Mucosa of descending colon (tissue), 3 donors: ENCODE data around the gene LRRK1. TPM values are rescaled to one million over a fixed set of nuclear protein-coding genes. Genes with fewer than 3 reads are reported as not detected.

Source experiments
- ATAC-seq: fragments of 200-7000 bp; cut with Tn5 transposase; one replicate; pipeline ENCODE4 v1.9.1; 2020; ENCODE audit warnings: mild to moderate bottlenecking, moderate library complexity
- DNase-seq, 3 donors: peaks; one replicate each; pipeline ENCODE4 v3.0.0-alpha.2; 2020
- H3K36me3 ChIP-seq: fragments of 200-600 bp; one replicate; pipeline ENCODE4 v1.8.0; 2021; ENCODE audit warnings: low read depth, mild to moderate bottlenecking
- H3K4me1 ChIP-seq: fragments of 200-600 bp; one replicate; pipeline ENCODE4 v1.8.0; 2021; ENCODE audit warnings: low read depth, mild to moderate bottlenecking
- H3K4me3 ChIP-seq: fragments of 200-600 bp; one replicate; pipeline ENCODE4 v1.8.0; 2021; ENCODE audit warnings: mild to moderate bottlenecking
- H3K9me3 ChIP-seq: fragments of 200-600 bp; one replicate; pipeline ENCODE4 v1.8.0; 2021; ENCODE audit warnings: mild to moderate bottlenecking
- intact Hi-C, 2 donors: fragments of 100-400 bp; cut with DNase I in 1 of 2; cut with micrococcal nuclease in 1 of 2; formaldehyde crosslinking; loops; one replicate each; pipeline versions ENCODE4 v1.11.0 to v1.11.1; 2022; cut with DNase I, micrococcal nuclease
- total RNA-seq, 3 donors: library from RNA; stranded (reverse); fragmentation: NEBNext Ultra II Directional in 2 of 3; extraction: Animal tissue kit (Norgen Biotek cat#: 25700) in 2 of 3; gene quantifications; one replicate each; pipeline versions ENCODE4 v1.2.1 to v1.2.4, GENCODE V29; 2021 to 2023
- TF ChIP-seq, protein P1 (sequence below): fragments of 200-600 bp; IDR thresholded peaks from one replicate; pipeline ENCODE4 v1.8.0; 2022; ENCODE audit warnings: antibody characterized with exemption, mild to moderate bottlenecking
- donor health status: DM: no; HTN: no; CAD: no; lungs with moderate emphysema.
- donor health status: DM: no; HTN: no; CAD: no.
- donor health status: DM: no; HTN: yes; CAD: no.

The LRRK1 gene
- total RNA-seq, 3 donors from 2014 or later: 43.7 to 60.1 (median 50.6) TPM

GRCh38 chr15:101038327-101039003 lies 119.3 kb downstream of the LRRK1 start:
- no peak for DNase-seq
- no peak for ATAC-seq

GRCh38 chr15:101039461-101039860 lies 120.3 kb downstream of the LRRK1 start:
- ATAC-seq (no peak), DNase-seq (no peak)
- TF ChIP-seq, protein P1, sequence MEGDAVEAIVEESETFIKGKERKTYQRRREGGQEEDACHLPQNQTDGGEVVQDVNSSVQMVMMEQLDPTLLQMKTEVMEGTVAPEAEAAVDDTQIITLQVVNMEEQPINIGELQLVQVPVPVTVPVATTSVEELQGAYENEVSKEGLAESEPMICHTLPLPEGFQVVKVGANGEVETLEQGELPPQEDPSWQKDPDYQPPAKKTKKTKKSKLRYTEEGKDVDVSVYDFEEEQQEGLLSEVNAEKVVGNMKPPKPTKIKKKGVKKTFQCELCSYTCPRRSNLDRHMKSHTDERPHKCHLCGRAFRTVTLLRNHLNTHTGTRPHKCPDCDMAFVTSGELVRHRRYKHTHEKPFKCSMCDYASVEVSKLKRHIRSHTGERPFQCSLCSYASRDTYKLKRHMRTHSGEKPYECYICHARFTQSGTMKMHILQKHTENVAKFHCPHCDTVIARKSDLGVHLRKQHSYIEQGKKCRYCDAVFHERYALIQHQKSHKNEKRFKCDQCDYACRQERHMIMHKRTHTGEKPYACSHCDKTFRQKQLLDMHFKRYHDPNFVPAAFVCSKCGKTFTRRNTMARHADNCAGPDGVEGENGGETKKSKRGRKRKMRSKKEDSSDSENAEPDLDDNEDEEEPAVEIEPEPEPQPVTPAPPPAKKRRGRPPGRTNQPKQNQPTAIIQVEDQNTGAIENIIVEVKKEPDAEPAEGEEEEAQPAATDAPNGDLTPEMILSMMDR: no peak
- intact Hi-C loops: no loop called here
- Histone ChIP-seq H3K4me1 (no peaks in the 10 kb centered on the region), H3K4me3 (no peak overlapping the region), H3K9me3 (no peaks in the 10 kb centered on the region), H3K36me3 (no peaks in the 10 kb centered on the region)

More at GRCh38 chr15:101038327-101039003, 119.3 kb downstream of the LRRK1 start:
- Histone ChIP-seq H3K9me3 (no peaks in the 10 kb centered on the region), H3K36me3 (no peaks in the 10 kb centered on the region), H3K4me3 (no peak overlapping the region), H3K4me1 (no peaks in the 10 kb centered on the region)
- intact Hi-C loops: no loop called here
- TF ChIP-seq, protein P1: no peak

GRCh38 chr15:101042320-101042719 lies 123.2 kb downstream of the LRRK1 start:
- Histone ChIP-seq H3K4me3 (no peak overlapping the region), H3K36me3 (no peaks in the 10 kb centered on the region), H3K4me1 (no peaks in the 10 kb centered on the region), H3K9me3 (no peaks in the 10 kb centered on the region)
- TF ChIP-seq, protein P1: no peak
- intact Hi-C loops: no loop called here
- ATAC-seq: no peak
- no peak for DNase-seq

DNA sequence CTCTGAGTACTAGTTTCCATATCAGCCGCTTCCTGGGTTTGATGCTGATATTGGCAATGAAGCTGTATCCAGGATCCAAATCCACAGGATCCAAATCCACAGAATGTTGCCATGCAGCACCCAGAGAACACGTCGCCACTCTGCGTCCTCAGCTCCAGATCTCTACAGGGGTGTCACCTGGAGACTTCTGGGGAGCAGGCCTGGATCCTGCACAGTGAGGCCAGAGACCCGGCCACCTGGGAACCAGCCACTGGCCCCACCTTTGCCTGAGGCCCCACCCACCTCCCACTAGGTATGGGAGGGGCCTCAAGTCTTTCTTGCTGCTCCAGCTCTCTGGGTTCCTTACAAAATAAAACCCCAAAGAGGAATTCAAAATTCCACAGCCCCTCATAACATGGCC lies 123.9 kb downstream of the LRRK1 start:
- ATAC-seq (no peak), DNase-seq (no peak)
- H3K36me3 ChIP-seq: no peaks in the 10 kb centered on the region
- H3K4me1 ChIP-seq: no peaks in the 10 kb centered on the region
- H3K9me3 ChIP-seq: no peaks in the 10 kb centered on the region
- no peak overlapping the region for H3K4me3 ChIP-seq
- intact Hi-C loops: no loop called here
- TF ChIP-seq, protein P1: no peak

DNA sequence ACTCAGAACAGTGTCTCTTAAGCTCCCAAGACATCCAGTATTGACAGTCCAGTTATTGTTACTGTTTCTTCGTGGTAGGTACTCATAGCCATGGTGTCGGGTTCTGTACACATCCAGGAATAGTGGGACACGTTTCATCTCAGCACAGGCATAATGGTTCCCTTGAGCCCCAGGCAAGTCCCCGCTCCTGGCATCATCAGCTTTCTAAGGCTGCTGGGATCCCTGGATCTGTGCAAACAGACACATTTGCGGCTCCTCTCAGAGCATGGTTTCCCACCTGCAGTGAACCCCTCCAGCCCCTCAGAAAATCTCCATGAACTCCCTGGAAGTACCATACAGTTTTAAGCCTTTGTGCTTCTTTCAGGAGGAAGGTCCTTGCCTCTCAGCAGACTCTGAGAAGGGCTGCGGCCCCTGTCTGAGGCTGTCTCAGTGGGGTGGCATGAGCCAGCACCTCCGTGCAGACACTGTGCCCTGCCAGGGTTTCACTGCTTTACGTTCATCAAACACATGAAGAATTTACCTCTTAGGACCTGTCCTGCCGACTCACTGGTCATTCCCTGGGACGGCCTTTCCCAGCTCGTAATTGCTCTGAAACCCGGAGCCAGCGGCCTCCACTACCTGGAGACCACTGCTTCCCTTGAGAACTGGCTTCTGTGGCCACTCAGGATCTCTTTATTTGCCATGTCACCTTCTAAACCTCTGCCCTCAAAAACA lies 124.9 kb downstream of the LRRK1 start:
- H3K36me3 ChIP-seq: no peaks in the 10 kb centered on the region
- intact Hi-C loops: no loop called here
- no peak for ATAC-seq
- no peak overlapping the region for H3K4me3 ChIP-seq
- H3K4me1 ChIP-seq: no peaks in the 10 kb centered on the region
- DNase-seq: no peak
- TF ChIP-seq, protein P1: no peak
- no peaks in the 10 kb centered on the region for H3K9me3 ChIP-seq
